Stimulated activated memory B cell treated with anti-CD40 and anti-IgM and Interleukin-4, amounts not matched to agents 10 μg/mL and 1 μg/mL and 100 μg/mL, for 72 hours (primary cell): Measurements from ENCODE around the gene RPS8.
"Not testable (repeated sequence)": the region's sequence is repeated elsewhere in the genome, so short reads cannot be mapped to it uniquely, and the experiment has no call there.

ENCODE experiments used
- ATAC-seq: fragments of 150-1000 bp; cut with Tn5 transposase; 2 replicates; pipeline ENCODE4 v1.10.0; 2021
- H3K27ac Mint-ChIP-seq: one replicate; pipeline ENCODE4 v1.8.0; 2022; ENCODE audit warnings: mild to moderate bottlenecking, mixed read lengths
- H3K27me3 Mint-ChIP-seq: one replicate; pipeline ENCODE4 v1.8.0; 2022; ENCODE audit warnings: mixed read lengths
- H3K36me3 Mint-ChIP-seq: one replicate; pipeline ENCODE4 v1.8.0; 2022; ENCODE audit warnings: mixed read lengths
- H3K4me1 Mint-ChIP-seq: one replicate; pipeline ENCODE4 v1.8.0; 2022; ENCODE audit warnings: mixed read lengths
- H3K4me3 Mint-ChIP-seq: one replicate; pipeline ENCODE4 v1.8.0; 2022; ENCODE audit warnings: mild to moderate bottlenecking, moderate library complexity, mixed read lengths
- H3K9me3 Mint-ChIP-seq: one replicate; pipeline ENCODE4 v1.8.0; 2022; ENCODE audit warnings: mixed read lengths

Gene RPS8

DNA sequence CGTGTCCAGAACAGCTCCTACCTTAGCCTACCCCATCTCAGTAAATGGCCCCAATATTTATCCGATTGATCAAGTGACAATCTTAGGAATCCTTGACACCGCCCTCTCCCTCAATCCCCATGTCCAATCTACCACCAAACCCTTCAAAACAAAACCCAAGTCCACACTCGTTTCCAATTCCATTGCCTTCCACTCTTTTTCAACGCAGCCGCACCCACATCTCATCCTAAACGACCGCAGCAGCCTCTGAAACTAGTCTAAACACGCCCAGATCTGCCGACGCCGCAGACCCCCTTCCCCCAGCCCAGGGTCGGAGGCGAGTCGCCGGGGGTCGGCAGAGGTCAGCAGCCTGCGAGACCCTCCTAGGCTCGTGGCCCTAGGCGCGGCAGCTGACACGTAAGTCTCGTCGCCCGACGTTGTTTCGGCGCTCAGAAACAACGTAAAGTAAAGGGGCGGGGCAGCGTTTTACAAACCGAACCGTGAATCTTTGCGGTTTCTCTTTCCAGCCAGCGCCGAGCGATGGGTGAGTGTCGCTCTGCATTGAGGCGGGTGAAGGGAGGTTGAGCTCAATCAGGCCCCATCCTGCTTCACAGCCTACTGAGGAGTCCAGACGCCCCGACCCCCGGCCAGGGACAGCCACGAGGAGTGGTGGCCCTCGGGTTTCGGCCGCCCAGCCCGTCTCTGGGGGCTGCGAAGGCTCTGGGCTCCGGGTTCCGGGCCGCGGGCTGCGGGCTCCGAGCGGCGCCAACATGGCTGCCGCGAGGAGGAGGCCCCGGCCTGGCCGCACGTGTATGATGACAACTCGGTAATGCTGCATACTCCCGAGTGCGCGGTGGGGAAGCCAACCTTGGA is at the start of gene RPS8:
Gene RPS8 (plus strand): TSS at position 463 of the 852 bp plus-strand sequence. CDS start 57 bp downstream, at position 520.
- ATAC-seq, result peak; percentile 88
- H3K9me3 Mint-ChIP-seq, result no peaks in the 10 kb centered on the region
- no peaks in the 10 kb centered on the region for H3K27me3 Mint-ChIP-seq
- peaks cover 45% of the 10 kb centered on the region for H3K36me3 Mint-ChIP-seq
- H3K4me3 Mint-ChIP-seq, result peak within 1 kb of the TSS; percentile 93
- peaks cover 40% of the 10 kb centered on the region for H3K4me1 Mint-ChIP-seq
- peak within 1 kb of the TSS; percentile 96 for H3K27ac Mint-ChIP-seq

DNA sequence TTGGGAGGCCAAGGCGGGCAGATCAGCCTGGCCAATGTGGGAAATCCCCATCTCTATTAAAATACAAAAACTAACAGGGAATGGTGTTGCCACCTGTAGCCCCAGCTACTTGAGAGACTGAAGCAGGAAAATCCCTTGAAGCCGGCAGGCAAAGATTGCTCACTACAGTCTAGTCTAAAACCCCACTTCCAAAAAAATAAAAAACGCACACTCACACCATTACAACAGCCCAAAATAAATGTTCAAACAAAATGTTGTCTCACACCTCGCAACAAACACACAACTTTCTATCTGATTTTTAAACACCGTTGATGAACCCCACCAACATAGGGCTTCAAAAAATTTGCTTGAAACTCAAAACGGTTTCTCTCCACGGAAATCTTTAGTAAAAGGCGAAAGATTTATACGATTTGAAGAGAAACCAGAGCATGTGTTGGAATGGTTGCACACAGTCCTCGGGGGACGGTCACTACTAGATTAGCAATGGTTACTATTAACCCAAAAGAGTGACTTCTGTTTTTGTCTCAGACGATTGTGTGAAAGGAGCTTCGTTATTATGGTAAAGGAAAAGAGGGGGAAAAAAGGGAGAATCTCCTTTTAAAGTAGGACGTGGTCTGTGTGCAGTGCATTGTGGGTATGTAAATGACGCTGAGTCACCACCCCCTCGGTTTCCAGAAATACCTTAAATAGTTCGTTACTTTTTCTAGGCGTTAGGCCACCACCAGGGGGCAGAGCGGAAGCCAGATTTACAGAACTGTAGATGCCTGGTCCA is 44.4 kb upstream of the RPS8 start, which contains the start of gene RNU5D-1:
Gene RNU5D-1 (minus strand): TSS at position 430 of the 772 bp plus-strand sequence.
- peaks cover 26% of the 10 kb centered on the region for H3K4me1 Mint-ChIP-seq
- peak within 1 kb of the TSS; percentile 100 for H3K27ac Mint-ChIP-seq
- no peaks in the 10 kb centered on the region for H3K9me3 Mint-ChIP-seq
- peak; percentile 91 for ATAC-seq
- no peaks in the 10 kb centered on the region for H3K36me3 Mint-ChIP-seq
- H3K4me3 Mint-ChIP-seq, result peak within 1 kb of the TSS; percentile 78
- no peaks in the 10 kb centered on the region for H3K27me3 Mint-ChIP-seq

DNA sequence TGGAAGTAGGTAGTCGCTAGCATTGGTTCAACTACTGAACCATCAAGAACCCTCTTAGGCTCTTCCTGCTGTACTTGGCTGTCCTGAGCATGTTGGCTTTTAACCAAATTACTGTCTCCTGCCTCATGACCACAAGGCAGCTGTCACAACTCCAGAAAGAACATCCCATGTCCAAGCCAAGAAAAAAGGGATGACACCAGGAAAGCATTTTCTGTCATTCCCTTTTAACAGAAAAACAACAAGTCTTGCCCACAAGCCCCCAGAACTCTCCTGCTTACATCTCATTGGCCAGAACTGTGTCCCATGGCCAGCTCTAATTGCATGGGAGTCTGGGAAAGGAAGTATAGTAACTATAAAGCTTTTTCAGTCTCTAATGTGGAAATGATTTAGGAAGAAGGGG is 42.0 kb upstream of the RPS8 start:
- Mint-ChIP-seq H3K36me3 (no peaks in the 10 kb centered on the region), H3K9me3 (no peaks in the 10 kb centered on the region), H3K27ac (no peak overlapping the region), H3K27me3 (no peaks in the 10 kb centered on the region), H3K4me3 (no peak overlapping the region), H3K4me1 (peaks cover 13% of the 10 kb centered on the region)
- ATAC-seq, result no peak

DNA sequence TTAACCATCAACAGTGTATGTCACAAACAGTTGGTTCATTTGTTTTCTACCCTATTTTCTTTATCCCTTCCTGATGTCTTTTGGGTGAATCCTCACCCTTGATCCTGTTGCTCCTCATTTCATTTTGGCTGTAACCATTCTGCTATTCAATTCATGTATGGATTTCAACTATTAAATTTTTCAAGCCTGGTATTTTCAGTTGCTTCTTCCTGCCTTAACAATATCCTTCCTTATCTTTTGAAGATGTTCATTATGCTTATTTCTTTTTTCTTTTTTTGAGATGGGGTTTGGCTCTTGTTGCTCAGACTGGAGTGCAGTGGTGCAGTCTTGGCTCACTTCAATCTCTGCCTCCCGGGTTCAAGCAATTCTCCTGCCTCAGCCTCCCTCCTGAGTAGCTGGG is 41.6 kb upstream of the RPS8 start:
- no peaks in the 10 kb centered on the region for H3K27me3 Mint-ChIP-seq
- H3K27ac Mint-ChIP-seq, result no peak overlapping the region
- no peaks in the 10 kb centered on the region for H3K9me3 Mint-ChIP-seq
- peaks cover 12% of the 10 kb centered on the region for H3K4me1 Mint-ChIP-seq
- H3K36me3 Mint-ChIP-seq, result no peaks in the 10 kb centered on the region
- no peak for ATAC-seq
- no peak overlapping the region for H3K4me3 Mint-ChIP-seq

DNA sequence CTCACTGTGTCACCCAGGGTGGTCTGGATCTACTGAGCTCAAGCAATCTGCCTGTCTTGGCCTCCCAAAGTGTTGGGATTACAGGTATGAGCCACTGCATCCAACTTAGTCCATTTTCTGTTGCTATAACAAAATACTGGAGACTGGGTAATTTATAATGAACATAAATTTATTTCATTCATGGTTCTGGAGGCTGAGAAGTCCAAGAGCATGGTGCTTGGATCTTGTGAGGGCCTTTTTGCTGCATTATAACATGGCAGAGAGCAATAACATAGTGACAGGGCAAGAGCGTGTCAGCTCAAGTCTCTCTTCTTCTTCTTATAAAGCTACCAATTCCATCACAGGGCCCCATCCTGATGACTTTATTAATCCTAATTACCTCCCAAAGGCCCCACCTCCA is 39.3 kb upstream of the RPS8 start:
- no peak for ATAC-seq
- Mint-ChIP-seq H3K36me3 (no peaks in the 10 kb centered on the region), H3K27ac (no peak overlapping the region), H3K9me3 (no peaks in the 10 kb centered on the region), H3K27me3 (no peaks in the 10 kb centered on the region), H3K4me3 (no peak overlapping the region), H3K4me1 (peaks cover 21% of the 10 kb centered on the region)

DNA sequence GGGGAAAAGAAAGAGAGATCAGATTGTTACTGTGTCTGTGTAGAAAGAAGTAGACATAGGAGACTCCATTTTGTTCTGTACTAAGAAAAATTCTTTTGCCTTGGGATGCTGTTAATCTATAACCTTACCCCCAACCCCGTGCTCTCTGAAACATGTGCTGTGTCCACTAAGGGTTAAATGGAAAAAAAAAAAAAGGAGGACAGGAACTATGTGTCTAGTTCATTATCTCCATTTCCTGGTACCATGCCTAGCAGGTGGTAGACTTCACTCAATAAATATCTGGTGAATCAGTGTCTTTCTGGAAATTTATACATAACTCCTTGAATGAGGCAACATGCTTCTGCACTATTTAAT is 36.4 kb upstream of the RPS8 start:
- ATAC-seq, result not testable (repeated sequence)

DNA sequence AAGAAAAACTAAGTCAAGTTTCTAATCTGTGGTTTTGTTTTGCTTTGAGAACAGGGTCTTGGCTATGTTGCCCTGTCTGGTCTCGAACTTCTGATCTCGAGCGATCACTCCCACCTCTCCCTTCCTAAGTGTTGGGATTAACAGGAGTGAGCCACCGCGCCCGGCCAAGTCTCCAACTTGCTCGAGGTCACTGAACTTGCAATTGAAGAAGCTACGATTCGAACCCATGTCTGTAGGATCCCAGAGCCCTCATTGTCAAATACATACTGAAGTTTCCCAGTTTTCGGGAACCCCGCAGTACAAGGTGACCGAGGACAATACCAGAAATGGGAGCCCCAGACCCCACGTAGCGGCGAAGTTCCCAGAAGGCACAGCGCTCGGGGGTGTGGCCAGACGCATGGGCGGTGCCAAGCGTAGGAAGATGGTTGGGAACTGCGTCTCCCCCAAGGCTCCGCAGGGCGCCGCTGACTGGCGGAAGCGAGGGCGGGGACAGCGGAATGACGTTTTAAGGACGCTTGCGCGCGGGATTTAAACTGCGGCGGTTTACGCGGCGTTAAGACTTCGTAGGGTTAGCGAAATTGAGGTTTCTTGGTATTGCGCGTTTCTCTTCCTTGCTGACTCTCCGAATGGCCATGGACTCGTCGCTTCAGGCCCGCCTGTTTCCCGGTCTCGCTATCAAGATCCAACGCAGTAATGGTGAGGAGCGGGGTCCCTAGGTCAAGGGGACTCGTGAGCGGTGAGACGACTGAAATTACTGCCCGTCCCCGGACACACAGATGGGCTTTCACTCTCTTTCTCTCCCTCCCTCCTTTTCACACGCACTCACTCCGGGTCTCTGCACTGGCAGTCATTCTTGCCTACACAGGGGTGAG is 35.8 kb upstream of the RPS8 start, which contains the start of gene KIF2C:
Gene KIF2C (plus strand): TSS at position 531 of the 872 bp plus-strand sequence. CDS start 96 bp downstream, at position 627.
- ATAC-seq, result peak; percentile 99
- Mint-ChIP-seq H3K36me3 (no peaks in the 10 kb centered on the region), H3K27ac (peak within 1 kb of the TSS; percentile 85), H3K27me3 (no peaks in the 10 kb centered on the region), H3K9me3 (no peaks in the 10 kb centered on the region), H3K4me3 (peak within 1 kb of the TSS; percentile 88), H3K4me1 (peaks cover 18% of the 10 kb centered on the region)

More for the DNA sequence above, 36.4 kb upstream of the RPS8 start:
- not testable (repeated sequence) for H3K36me3 Mint-ChIP-seq, H3K27me3 Mint-ChIP-seq, H3K9me3 Mint-ChIP-seq
- H3K27ac Mint-ChIP-seq, result peak overlapping the region; percentile 85
- peak overlapping the region; percentile 88 for H3K4me3 Mint-ChIP-seq
- peaks cover 18% of the 10 kb centered on the region for H3K4me1 Mint-ChIP-seq

DNA sequence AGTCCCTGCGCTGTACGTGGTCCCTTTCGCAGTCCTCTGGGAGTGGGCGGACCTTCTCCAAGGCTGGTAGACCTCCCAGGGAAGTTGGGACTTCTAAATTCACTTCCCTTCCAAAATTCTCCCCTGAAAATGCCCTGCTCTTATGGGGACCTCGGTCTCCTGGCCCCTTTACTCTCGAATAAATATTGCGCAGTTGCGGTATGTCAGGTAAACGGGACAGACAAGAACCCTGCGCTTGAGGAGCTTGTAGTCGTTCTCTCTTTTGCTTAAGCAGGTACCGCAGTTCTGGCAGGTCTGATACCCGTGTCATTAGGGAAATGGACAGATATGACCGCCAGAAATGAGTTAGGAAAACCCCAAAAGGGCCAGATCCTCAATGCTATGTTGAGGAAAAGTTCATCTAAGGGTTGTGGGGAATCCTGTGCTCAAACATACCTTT is 35.1 kb upstream of the RPS8 start:
- Mint-ChIP-seq H3K27me3 (no peaks in the 10 kb centered on the region), H3K27ac (peak overlapping the region; percentile 85), H3K9me3 (no peaks in the 10 kb centered on the region), H3K4me1 (peaks cover 18% of the 10 kb centered on the region), H3K4me3 (peak overlapping the region; percentile 88), H3K36me3 (no peaks in the 10 kb centered on the region)
- no peak for ATAC-seq

DNA sequence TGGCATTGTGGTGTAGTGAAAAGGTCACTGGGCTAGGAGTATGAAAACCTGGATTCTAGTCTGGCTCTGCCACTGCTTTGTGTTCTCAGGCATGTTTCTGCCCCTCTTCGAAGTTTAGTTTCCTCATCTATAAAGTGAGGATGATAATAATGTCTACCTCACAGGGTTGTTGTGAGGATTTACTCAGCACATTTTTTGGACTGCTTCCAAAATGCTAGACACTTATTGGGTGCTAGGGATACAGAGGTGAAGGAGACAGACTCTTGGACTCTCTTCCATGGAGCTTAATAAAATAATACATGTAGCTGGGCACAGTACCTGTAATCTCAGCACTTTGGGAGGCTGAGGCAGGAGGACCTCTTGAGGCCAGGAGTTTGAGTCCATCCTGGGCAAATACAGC is 32.1 kb upstream of the RPS8 start:
- H3K4me1 Mint-ChIP-seq, result peaks cover 18% of the 10 kb centered on the region
- no peak for ATAC-seq
- no peaks in the 10 kb centered on the region for H3K27me3 Mint-ChIP-seq
- no peaks in the 10 kb centered on the region for H3K36me3 Mint-ChIP-seq
- no peak overlapping the region for H3K4me3 Mint-ChIP-seq
- no peaks in the 10 kb centered on the region for H3K9me3 Mint-ChIP-seq
- no peak overlapping the region for H3K27ac Mint-ChIP-seq

DNA sequence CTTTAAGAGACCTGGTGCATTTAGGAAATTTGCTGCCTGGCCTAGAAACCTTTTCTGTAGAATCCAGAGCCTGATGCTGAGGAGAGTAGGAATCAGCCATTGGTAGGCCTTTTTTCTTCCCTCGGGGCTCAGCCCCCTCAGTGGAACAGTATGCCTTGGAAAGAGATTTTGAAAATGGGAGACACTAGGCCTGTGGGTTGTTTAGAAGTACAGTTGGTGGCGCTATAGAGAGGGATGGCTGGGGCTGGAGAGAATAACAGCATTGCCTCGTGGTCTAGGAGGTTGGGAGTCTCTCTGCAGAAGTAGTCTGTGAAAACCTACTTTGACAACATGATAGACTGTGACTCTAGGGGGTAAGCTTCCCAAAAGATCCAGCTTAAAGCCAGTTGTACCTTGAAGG is 27.5 kb upstream of the RPS8 start:
- no peak overlapping the region for H3K4me3 Mint-ChIP-seq
- H3K36me3 Mint-ChIP-seq, result no peaks in the 10 kb centered on the region
- no peaks in the 10 kb centered on the region for H3K9me3 Mint-ChIP-seq
- H3K4me1 Mint-ChIP-seq, result no peaks in the 10 kb centered on the region
- no peaks in the 10 kb centered on the region for H3K27me3 Mint-ChIP-seq
- H3K27ac Mint-ChIP-seq, result no peak overlapping the region
- no peak for ATAC-seq

DNA sequence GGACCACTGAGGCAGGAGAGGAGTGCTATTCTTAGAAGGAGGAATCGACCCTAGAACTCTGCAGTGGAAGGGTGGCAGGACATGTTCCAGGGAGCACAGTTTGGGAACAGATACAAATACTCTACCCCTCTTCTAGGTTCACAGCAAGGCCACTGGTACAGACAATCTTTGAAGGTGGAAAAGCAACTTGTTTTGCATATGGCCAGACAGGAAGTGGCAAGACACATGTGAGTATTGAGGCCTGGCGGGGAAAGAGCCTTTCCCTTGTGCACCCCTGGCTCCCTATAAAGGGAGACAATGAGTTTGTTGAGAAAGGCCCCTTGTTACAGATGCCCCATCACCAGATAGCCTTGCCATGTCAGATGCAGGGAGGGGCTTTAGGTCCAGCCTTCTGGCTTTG is 17.9 kb upstream of the RPS8 start:
- H3K36me3 Mint-ChIP-seq, result no peaks in the 10 kb centered on the region
- peak overlapping the region; percentile 67 for H3K27ac Mint-ChIP-seq
- ATAC-seq, result peak; percentile 69
- no peak overlapping the region for H3K4me3 Mint-ChIP-seq
- no peaks in the 10 kb centered on the region for H3K9me3 Mint-ChIP-seq
- peaks cover 16% of the 10 kb centered on the region for H3K4me1 Mint-ChIP-seq
- H3K27me3 Mint-ChIP-seq, result no peaks in the 10 kb centered on the region

DNA sequence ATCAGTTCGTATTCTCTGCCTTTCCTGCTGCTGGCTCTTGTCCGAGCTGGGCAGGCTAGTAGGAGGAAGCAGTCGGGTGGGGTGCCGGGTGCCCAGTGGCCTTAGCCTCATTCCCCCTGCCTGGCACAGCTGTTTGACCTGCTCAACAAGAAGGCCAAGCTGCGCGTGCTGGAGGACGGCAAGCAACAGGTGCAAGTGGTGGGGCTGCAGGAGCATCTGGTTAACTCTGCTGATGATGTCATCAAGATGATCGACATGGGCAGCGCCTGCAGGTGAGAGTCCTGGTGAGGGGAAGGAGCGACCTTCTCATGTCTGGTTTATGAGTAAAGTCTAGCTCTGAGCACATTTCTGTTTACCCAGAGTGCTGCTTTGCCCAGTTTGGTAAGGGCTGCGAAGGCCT is 16.3 kb upstream of the RPS8 start:
- Mint-ChIP-seq H3K9me3 (no peaks in the 10 kb centered on the region), H3K36me3 (no peaks in the 10 kb centered on the region), H3K27ac (no peak overlapping the region), H3K4me1 (peaks cover 9% of the 10 kb centered on the region), H3K4me3 (no peak overlapping the region), H3K27me3 (no peaks in the 10 kb centered on the region)
- no peak for ATAC-seq

DNA sequence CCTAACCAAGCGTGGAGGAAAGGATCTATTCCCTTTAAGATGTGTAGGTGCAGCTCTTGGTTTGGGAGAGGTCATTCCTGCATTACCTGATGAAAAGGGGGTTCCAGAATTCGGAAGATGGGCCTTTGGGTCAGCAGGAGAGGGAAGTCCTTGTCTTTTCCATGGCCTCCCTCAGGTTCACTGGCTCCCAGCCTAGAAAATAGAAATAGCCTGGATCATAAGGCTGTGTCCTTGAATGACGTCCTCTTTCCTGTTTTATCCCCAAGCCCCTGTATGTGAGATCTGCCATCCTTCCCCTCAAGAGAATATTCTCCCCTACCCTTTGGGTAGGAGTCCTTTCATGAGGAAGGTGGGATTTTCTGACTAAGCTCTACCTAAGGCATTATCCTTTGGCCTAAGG is 14.5 kb upstream of the RPS8 start:
- H3K4me3 Mint-ChIP-seq, result no peak overlapping the region
- peaks cover 9% of the 10 kb centered on the region for H3K4me1 Mint-ChIP-seq
- H3K27ac Mint-ChIP-seq, result no peak overlapping the region
- ATAC-seq, result no peak
- H3K27me3 Mint-ChIP-seq, result no peaks in the 10 kb centered on the region
- no peaks in the 10 kb centered on the region for H3K9me3 Mint-ChIP-seq
- H3K36me3 Mint-ChIP-seq, result no peaks in the 10 kb centered on the region

DNA sequence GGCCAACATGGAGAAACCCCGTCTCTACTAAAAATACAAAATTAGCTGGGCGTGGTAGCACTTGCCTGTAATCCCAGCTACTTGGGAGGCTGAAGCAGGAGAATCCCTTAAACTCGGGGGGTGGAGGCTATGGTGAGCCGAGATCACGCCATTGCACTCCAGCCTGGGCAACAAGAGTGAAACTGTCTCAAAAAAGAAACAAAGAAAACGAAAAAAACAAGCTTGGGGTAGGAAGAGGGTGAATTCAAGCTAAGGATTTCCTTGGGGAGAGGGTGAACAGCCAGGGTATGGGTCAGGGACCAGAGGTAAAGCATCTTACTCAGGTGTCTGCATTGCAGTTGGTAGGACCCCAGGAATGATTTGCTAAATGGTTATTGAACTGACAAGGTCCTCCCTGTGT is 8.9 kb upstream of the RPS8 start:
- H3K9me3 Mint-ChIP-seq, ATAC-seq, H3K36me3 Mint-ChIP-seq, H3K27me3 Mint-ChIP-seq, H3K27ac Mint-ChIP-seq, H3K4me3 Mint-ChIP-seq, H3K4me1 Mint-ChIP-seq: not testable (repeated sequence)
